ENCODE results near the gene EML6. TPM values are rescaled to one million over a fixed set of nuclear protein-coding genes. Genes with fewer than 3 reads are reported as not detected.

EML6 gene
- total RNA-seq, 6 donors from 2014 or later = 1.5 to 7.3 (median 4.0) TPM

- Histone ChIP-seq H3K27ac (no peak overlapping the region), H3K4me1 (no peaks in the 10 kb centered on the region), H3K36me3 (no peaks in the 10 kb centered on the region), H3K9me3 (no peaks in the 10 kb centered on the region), H3K4me3 (no peak overlapping the region), H3K27me3 (no peaks in the 10 kb centered on the region)
- DNase-seq (no peak), ATAC-seq (ENCODE audit: low FRiP score in 2 of 2) (no peak)
- 79 to 95% methylated on average over 1 of the region's 1 CpG for WGBS, 2 donors
- TF ChIP-seq EP300 (IDR thresholded peaks at IDR 0.05) (no peak), POLR2AphosphoS5 (IDR thresholded peaks at IDR 0.05) (no peak)
- TF ChIP-seq, protein P1, sequence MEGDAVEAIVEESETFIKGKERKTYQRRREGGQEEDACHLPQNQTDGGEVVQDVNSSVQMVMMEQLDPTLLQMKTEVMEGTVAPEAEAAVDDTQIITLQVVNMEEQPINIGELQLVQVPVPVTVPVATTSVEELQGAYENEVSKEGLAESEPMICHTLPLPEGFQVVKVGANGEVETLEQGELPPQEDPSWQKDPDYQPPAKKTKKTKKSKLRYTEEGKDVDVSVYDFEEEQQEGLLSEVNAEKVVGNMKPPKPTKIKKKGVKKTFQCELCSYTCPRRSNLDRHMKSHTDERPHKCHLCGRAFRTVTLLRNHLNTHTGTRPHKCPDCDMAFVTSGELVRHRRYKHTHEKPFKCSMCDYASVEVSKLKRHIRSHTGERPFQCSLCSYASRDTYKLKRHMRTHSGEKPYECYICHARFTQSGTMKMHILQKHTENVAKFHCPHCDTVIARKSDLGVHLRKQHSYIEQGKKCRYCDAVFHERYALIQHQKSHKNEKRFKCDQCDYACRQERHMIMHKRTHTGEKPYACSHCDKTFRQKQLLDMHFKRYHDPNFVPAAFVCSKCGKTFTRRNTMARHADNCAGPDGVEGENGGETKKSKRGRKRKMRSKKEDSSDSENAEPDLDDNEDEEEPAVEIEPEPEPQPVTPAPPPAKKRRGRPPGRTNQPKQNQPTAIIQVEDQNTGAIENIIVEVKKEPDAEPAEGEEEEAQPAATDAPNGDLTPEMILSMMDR (IDR thresholded peaks at IDR 0.05) = no peak
Measured at GRCh38 chr2:54813584-54813983, 90.1 kb downstream of the EML6 start.

DNA sequence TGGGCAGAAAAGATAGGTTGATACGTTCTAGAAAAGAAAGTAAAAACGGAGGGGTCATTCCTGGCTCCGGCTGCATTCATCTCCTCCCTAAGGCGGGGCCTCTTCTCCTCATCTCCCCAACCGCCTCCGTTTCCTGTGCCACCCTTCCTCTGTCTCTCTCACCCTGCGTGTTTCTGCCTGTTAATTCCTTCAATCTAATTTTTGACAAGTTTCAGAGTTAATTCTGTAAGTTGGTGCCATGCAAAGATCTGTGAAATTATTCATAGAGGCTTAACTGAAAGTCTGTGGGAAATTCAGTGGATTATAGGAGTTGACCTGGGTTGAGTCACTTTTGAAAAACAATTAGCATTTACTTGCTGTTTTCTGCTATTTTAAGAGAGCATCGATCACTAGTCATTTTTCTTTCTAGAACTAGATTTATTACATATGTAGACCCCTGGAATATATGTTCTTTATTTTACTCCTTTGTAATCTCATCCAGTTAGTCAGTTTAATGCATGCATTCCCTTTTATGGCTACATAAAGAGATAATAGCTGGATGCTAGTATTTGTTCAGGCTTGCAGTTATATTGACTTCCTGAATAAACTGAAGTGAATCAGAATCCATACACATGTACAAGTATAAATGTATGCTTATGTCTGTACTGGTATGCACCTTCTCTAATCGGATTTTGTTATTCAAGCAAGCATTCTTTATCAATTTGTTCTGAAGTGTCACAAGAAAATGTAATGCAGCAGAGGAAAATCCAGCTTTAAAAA, 91.1 kb downstream of the EML6 start:
- ATAC-seq (ENCODE audit: low FRiP score in 2 of 2) = no peak
- WGBS, 2 donors = 71 to 84% methylated on average over 9 of the region's 9 CpGs
- no peak overlapping the region for H3K4me3 ChIP-seq
- H3K27me3 ChIP-seq = no peaks in the 10 kb centered on the region
- TF ChIP-seq EP300 (IDR thresholded peaks at IDR 0.05) = no peak
- no peak for TF ChIP-seq POLR2AphosphoS5 (IDR thresholded peaks at IDR 0.05)
- no peak for TF ChIP-seq POLR2A (IDR thresholded peaks at IDR 0.05)
- TF ChIP-seq, protein P1 (IDR thresholded peaks at IDR 0.05) = no peak
- no peaks in the 10 kb centered on the region for H3K4me1 ChIP-seq
- no peak overlapping the region for H3K27ac ChIP-seq
- H3K36me3 ChIP-seq = no peaks in the 10 kb centered on the region
- DNase-seq = no peak
- H3K9me3 ChIP-seq = no peaks in the 10 kb centered on the region

DNA sequence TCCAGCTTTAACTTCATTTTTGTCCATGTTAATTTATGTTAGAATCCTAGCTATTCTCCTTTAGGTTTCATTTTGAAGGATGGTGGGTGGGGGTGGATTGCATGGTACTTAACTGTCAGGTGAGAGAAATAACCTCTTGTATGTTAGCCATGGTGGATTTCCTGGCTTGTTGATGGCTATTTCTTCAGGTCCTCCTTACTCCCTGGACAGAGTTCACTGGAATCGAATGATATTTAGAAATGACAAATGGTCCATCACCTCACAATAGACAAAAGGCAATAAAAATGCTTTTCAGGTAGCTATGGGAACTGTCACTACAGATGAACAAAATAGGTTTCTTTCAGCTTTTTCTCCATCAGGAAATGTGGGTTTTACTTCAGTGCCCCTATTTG, 91.7 kb downstream of the EML6 start:
- 75 to 88% methylated on average over 1 of the region's 1 CpG for WGBS, 2 donors
- H3K4me3 ChIP-seq = no peak overlapping the region
- H3K4me1 ChIP-seq = no peaks in the 10 kb centered on the region
- H3K36me3 ChIP-seq = no peaks in the 10 kb centered on the region
- no peak for DNase-seq
- H3K27ac ChIP-seq = no peak overlapping the region
- ATAC-seq (ENCODE audit: low FRiP score in 2 of 2) = no peak
- no peaks in the 10 kb centered on the region for H3K9me3 ChIP-seq
- TF ChIP-seq POLR2AphosphoS5 (IDR thresholded peaks at IDR 0.05) = no peak
- no peak for TF ChIP-seq EP300 (IDR thresholded peaks at IDR 0.05)
- TF ChIP-seq POLR2A (IDR thresholded peaks at IDR 0.05) = no peak
- TF ChIP-seq, protein P1 (IDR thresholded peaks at IDR 0.05) = no peak
- no peaks in the 10 kb centered on the region for H3K27me3 ChIP-seq

DNA sequence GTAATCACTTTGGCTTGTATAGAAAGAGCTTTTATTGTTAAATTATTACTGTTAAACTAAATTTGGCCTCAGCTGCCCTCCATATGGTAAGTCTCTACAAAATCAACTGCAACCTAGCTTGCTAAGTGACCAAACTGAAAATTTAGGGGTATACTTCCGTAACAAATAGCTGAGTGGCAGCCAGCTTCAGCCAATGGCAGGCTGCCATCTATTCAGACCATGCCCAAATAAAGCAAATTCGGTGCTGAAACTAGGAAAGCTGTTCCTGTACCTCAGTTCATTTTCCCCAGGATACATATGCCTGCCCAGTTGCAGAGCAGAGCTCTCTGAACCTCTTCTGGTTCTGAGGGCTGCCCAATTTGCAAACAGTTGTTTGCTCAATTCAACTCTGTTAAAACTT, 94.8 kb downstream of the EML6 start:
- H3K9me3 ChIP-seq = no peaks in the 10 kb centered on the region
- 56 to 87% methylated on average over 2 of the region's 2 CpGs for WGBS, 2 donors
- no peak for DNase-seq
- no peaks in the 10 kb centered on the region for H3K36me3 ChIP-seq
- H3K4me1 ChIP-seq = no peaks in the 10 kb centered on the region
- ATAC-seq (ENCODE audit: low FRiP score in 2 of 2) = no peak
- TF ChIP-seq, protein P1 (IDR thresholded peaks at IDR 0.05) = no peak
- TF ChIP-seq POLR2A (IDR thresholded peaks at IDR 0.05) = no peak
- no peak for TF ChIP-seq POLR2AphosphoS5 (IDR thresholded peaks at IDR 0.05)
- no peak for TF ChIP-seq EP300 (IDR thresholded peaks at IDR 0.05)
- H3K4me3 ChIP-seq = no peak overlapping the region
- no peak overlapping the region for H3K27ac ChIP-seq
- no peaks in the 10 kb centered on the region for H3K27me3 ChIP-seq

DNA sequence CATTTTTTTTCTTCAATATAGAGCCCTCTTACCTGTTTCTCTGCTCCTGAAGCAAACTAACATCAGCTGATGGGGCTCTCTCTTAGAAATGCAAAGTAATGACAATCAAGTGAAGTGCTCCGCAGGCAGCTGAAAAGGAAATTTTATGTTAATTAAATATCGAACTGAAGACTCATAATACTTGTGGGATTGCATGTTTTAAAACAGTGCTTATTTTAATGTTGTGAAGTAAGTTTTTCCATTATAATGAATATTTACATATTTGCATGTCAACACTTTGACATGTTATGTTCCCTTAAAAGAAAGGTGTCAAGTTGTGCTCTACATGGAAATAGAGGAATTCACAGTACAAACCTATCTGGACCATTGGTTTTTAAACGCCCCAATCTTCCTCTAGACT, 97.1 kb downstream of the EML6 start:
- TF ChIP-seq POLR2AphosphoS5 (IDR thresholded peaks at IDR 0.05) = no peak
- TF ChIP-seq EP300 (IDR thresholded peaks at IDR 0.05) = no peak
- TF ChIP-seq POLR2A (IDR thresholded peaks at IDR 0.05) = no peak
- TF ChIP-seq, protein P1 (IDR thresholded peaks at IDR 0.05) = no peak

More for the DNA sequence above, 97.1 kb downstream of the EML6 start:
- DNase-seq = no peak
- no peaks in the 10 kb centered on the region for H3K36me3 ChIP-seq
- 82 to 83% methylated on average over 3 of the region's 3 CpGs for WGBS, 2 donors
- no peaks in the 10 kb centered on the region for H3K4me1 ChIP-seq
- no peaks in the 10 kb centered on the region for H3K27me3 ChIP-seq
- ATAC-seq (ENCODE audit: low FRiP score in 2 of 2) = no peak
- H3K4me3 ChIP-seq = no peak overlapping the region
- H3K9me3 ChIP-seq = no peaks in the 10 kb centered on the region
- H3K27ac ChIP-seq = no peak overlapping the region

Measured in upper lobe of left lung (tissue), 6 donors.